Measurements from ENCODE around the gene CAV1.

The CAV1 gene

GRCh38 chr7:116577320-116577871, 52.6 kb downstream of the CAV1 start:
- Histone ChIP-seq H3K27ac (ENCODE audit: insufficient read depth, low read length, poor library complexity, severe bottlenecking) (no peak overlapping the region), H3K9me3 (ENCODE audit: control insufficient read depth, low read length) (no peaks in the 10 kb centered on the region), H3K4me3 (ENCODE audit: insufficient read depth, low read depth, low read length, poor library complexity, severe bottlenecking) (no peak overlapping the region), H3K36me3 (ENCODE audit: control insufficient read depth, insufficient read depth, low read length) (no peaks in the 10 kb centered on the region), H3K4me1 (ENCODE audit: control insufficient read depth, insufficient read depth, low read length, poor library complexity, severe bottlenecking) (no peaks in the 10 kb centered on the region), H3K27me3 (replicated peaks; ENCODE audit: control insufficient read depth, insufficient read depth, low read length, poor library complexity, severe bottlenecking) (no peaks in the 10 kb centered on the region)
- no peak for DNase-seq

- no peak for DNase-seq
- Histone ChIP-seq H3K9me3 (ENCODE audit: control insufficient read depth, low read length) (no peaks in the 10 kb centered on the region), H3K27ac (ENCODE audit: insufficient read depth, low read length, poor library complexity, severe bottlenecking) (no peak overlapping the region), H3K36me3 (ENCODE audit: control insufficient read depth, insufficient read depth, low read length) (no peaks in the 10 kb centered on the region), H3K27me3 (replicated peaks; ENCODE audit: control insufficient read depth, insufficient read depth, low read length, poor library complexity, severe bottlenecking) (no peaks in the 10 kb centered on the region), H3K4me3 (ENCODE audit: insufficient read depth, low read depth, low read length, poor library complexity, severe bottlenecking) (no peak overlapping the region), H3K4me1 (ENCODE audit: control insufficient read depth, insufficient read depth, low read length, poor library complexity, severe bottlenecking) (no peaks in the 10 kb centered on the region)
Observed at GRCh38 chr7:116578526-116578925, 53.7 kb downstream of the CAV1 start.

GRCh38 chr7:116579322-116579721, 54.5 kb downstream of the CAV1 start:
- DNase-seq = no peak
- Histone ChIP-seq H3K36me3 (ENCODE audit: control insufficient read depth, insufficient read depth, low read length) (no peaks in the 10 kb centered on the region), H3K27me3 (replicated peaks; ENCODE audit: control insufficient read depth, insufficient read depth, low read length, poor library complexity, severe bottlenecking) (no peaks in the 10 kb centered on the region), H3K4me3 (ENCODE audit: insufficient read depth, low read depth, low read length, poor library complexity, severe bottlenecking) (no peak overlapping the region), H3K9me3 (ENCODE audit: control insufficient read depth, low read length) (no peaks in the 10 kb centered on the region), H3K4me1 (ENCODE audit: control insufficient read depth, insufficient read depth, low read length, poor library complexity, severe bottlenecking) (no peaks in the 10 kb centered on the region), H3K27ac (ENCODE audit: insufficient read depth, low read length, poor library complexity, severe bottlenecking) (no peak overlapping the region)

GRCh38 chr7:116579835-116580234, 55.0 kb downstream of the CAV1 start:
- no peaks in the 10 kb centered on the region for H3K27me3 ChIP-seq (replicated peaks; ENCODE audit: control insufficient read depth, insufficient read depth, low read length, poor library complexity, severe bottlenecking)
- H3K9me3 ChIP-seq (ENCODE audit: control insufficient read depth, low read length) = no peaks in the 10 kb centered on the region
- no peak overlapping the region for H3K27ac ChIP-seq (ENCODE audit: insufficient read depth, low read length, poor library complexity, severe bottlenecking)
- DNase-seq = no peak
- H3K4me1 ChIP-seq (ENCODE audit: control insufficient read depth, insufficient read depth, low read length, poor library complexity, severe bottlenecking) = no peaks in the 10 kb centered on the region
- no peak overlapping the region for H3K4me3 ChIP-seq (ENCODE audit: insufficient read depth, low read depth, low read length, poor library complexity, severe bottlenecking)
- no peaks in the 10 kb centered on the region for H3K36me3 ChIP-seq (ENCODE audit: control insufficient read depth, insufficient read depth, low read length)

- Histone ChIP-seq H3K27me3 (replicated peaks; ENCODE audit: control insufficient read depth, insufficient read depth, low read length, poor library complexity, severe bottlenecking) (no peaks in the 10 kb centered on the region), H3K36me3 (ENCODE audit: control insufficient read depth, insufficient read depth, low read length) (no peaks in the 10 kb centered on the region), H3K4me3 (ENCODE audit: insufficient read depth, low read depth, low read length, poor library complexity, severe bottlenecking) (no peak overlapping the region), H3K27ac (ENCODE audit: insufficient read depth, low read length, poor library complexity, severe bottlenecking) (no peak overlapping the region), H3K4me1 (ENCODE audit: control insufficient read depth, insufficient read depth, low read length, poor library complexity, severe bottlenecking) (no peaks in the 10 kb centered on the region), H3K9me3 (ENCODE audit: control insufficient read depth, low read length) (no peaks in the 10 kb centered on the region)
- DNase-seq = no peak
Observed at GRCh38 chr7:116582164-116582732, 57.4 kb downstream of the CAV1 start.

- Histone ChIP-seq H3K4me1 (ENCODE audit: control insufficient read depth, insufficient read depth, low read length, poor library complexity, severe bottlenecking) (no peaks in the 10 kb centered on the region), H3K4me3 (ENCODE audit: insufficient read depth, low read depth, low read length, poor library complexity, severe bottlenecking) (no peak overlapping the region), H3K27me3 (replicated peaks; ENCODE audit: control insufficient read depth, insufficient read depth, low read length, poor library complexity, severe bottlenecking) (no peaks in the 10 kb centered on the region), H3K27ac (ENCODE audit: insufficient read depth, low read length, poor library complexity, severe bottlenecking) (no peak overlapping the region), H3K36me3 (ENCODE audit: control insufficient read depth, insufficient read depth, low read length) (no peaks in the 10 kb centered on the region), H3K9me3 (ENCODE audit: control insufficient read depth, low read length) (no peaks in the 10 kb centered on the region)
- no peak for DNase-seq
Observed at GRCh38 chr7:116582806-116583444, 58.1 kb downstream of the CAV1 start.

GRCh38 chr7:116583653-116584052, 58.8 kb downstream of the CAV1 start:
- no peaks in the 10 kb centered on the region for H3K27me3 ChIP-seq (replicated peaks; ENCODE audit: control insufficient read depth, insufficient read depth, low read length, poor library complexity, severe bottlenecking)
- DNase-seq = no peak
- H3K9me3 ChIP-seq (ENCODE audit: control insufficient read depth, low read length) = no peaks in the 10 kb centered on the region
- H3K4me1 ChIP-seq (ENCODE audit: control insufficient read depth, insufficient read depth, low read length, poor library complexity, severe bottlenecking) = no peaks in the 10 kb centered on the region
- H3K4me3 ChIP-seq (ENCODE audit: insufficient read depth, low read depth, low read length, poor library complexity, severe bottlenecking) = no peak overlapping the region
- H3K36me3 ChIP-seq (ENCODE audit: control insufficient read depth, insufficient read depth, low read length) = no peaks in the 10 kb centered on the region
- no peak overlapping the region for H3K27ac ChIP-seq (ENCODE audit: insufficient read depth, low read length, poor library complexity, severe bottlenecking)

GRCh38 chr7:116584721-116585120, 59.9 kb downstream of the CAV1 start:
- H3K4me1 ChIP-seq (ENCODE audit: control insufficient read depth, insufficient read depth, low read length, poor library complexity, severe bottlenecking) = no peaks in the 10 kb centered on the region
- no peaks in the 10 kb centered on the region for H3K36me3 ChIP-seq (ENCODE audit: control insufficient read depth, insufficient read depth, low read length)

GRCh38 chr7:116585392-116585791, 60.6 kb downstream of the CAV1 start:
- Histone ChIP-seq H3K27me3 (replicated peaks; ENCODE audit: control insufficient read depth, insufficient read depth, low read length, poor library complexity, severe bottlenecking) (no peaks in the 10 kb centered on the region), H3K4me1 (ENCODE audit: control insufficient read depth, insufficient read depth, low read length, poor library complexity, severe bottlenecking) (no peaks in the 10 kb centered on the region), H3K36me3 (ENCODE audit: control insufficient read depth, insufficient read depth, low read length) (no peaks in the 10 kb centered on the region), H3K4me3 (ENCODE audit: insufficient read depth, low read depth, low read length, poor library complexity, severe bottlenecking) (no peak overlapping the region), H3K9me3 (ENCODE audit: control insufficient read depth, low read length) (no peaks in the 10 kb centered on the region), H3K27ac (ENCODE audit: insufficient read depth, low read length, poor library complexity, severe bottlenecking) (no peak overlapping the region)
- DNase-seq = no peak

More at GRCh38 chr7:116584721-116585120, 59.9 kb downstream of the CAV1 start:
- H3K27ac ChIP-seq (ENCODE audit: insufficient read depth, low read length, poor library complexity, severe bottlenecking) = no peak overlapping the region
- no peaks in the 10 kb centered on the region for H3K27me3 ChIP-seq (replicated peaks; ENCODE audit: control insufficient read depth, insufficient read depth, low read length, poor library complexity, severe bottlenecking)
- no peak for DNase-seq
- no peaks in the 10 kb centered on the region for H3K9me3 ChIP-seq (ENCODE audit: control insufficient read depth, low read length)
- no peak overlapping the region for H3K4me3 ChIP-seq (ENCODE audit: insufficient read depth, low read depth, low read length, poor library complexity, severe bottlenecking)

- no peaks in the 10 kb centered on the region for H3K27me3 ChIP-seq (replicated peaks; ENCODE audit: control insufficient read depth, insufficient read depth, low read length, poor library complexity, severe bottlenecking)
- no peak overlapping the region for H3K4me3 ChIP-seq (ENCODE audit: insufficient read depth, low read depth, low read length, poor library complexity, severe bottlenecking)
- no peaks in the 10 kb centered on the region for H3K9me3 ChIP-seq (ENCODE audit: control insufficient read depth, low read length)
- no peak overlapping the region for H3K27ac ChIP-seq (ENCODE audit: insufficient read depth, low read length, poor library complexity, severe bottlenecking)
- H3K36me3 ChIP-seq (ENCODE audit: control insufficient read depth, insufficient read depth, low read length) = no peaks in the 10 kb centered on the region
- no peak for DNase-seq
- no peaks in the 10 kb centered on the region for H3K4me1 ChIP-seq (ENCODE audit: control insufficient read depth, insufficient read depth, low read length, poor library complexity, severe bottlenecking)
Observed at GRCh38 chr7:116585967-116586366, 61.1 kb downstream of the CAV1 start.

Data from effector memory CD4-positive, alpha-beta T cell (primary cell).